CD4-positive, CD25-positive, alpha-beta regulatory T cell (primary cell): ENCODE measurements around the gene CLINT1. TPM values are rescaled to one million over a fixed set of nuclear protein-coding genes. Genes with fewer than 3 reads are reported as not detected.

Source experiments
- ATAC-seq, 2 donors: fragments of 150-1000 bp; cut with Tn5 transposase; one replicate each; pipeline ENCODE4 v1.10.0; 2021; ENCODE audit warnings: low read depth in 2 of 2, moderate number of reproducible peaks in 2 of 2, moderate library complexity in 1 of 2
- DNase-seq, 3 donors: peaks; one replicate each; pipeline versions ENCODE4 v3.0.0 to v3.0.0-alpha.2; 2012 to 2022; ENCODE audit warnings: mixed read lengths in 1 of 3
- H3K27ac ChIP-seq: one replicate; pipeline ENCODE4 v1.7.0; 2013; ENCODE audit warnings: mild to moderate bottlenecking, low read length; ENCODE audit not compliant: insufficient read depth, poor library complexity, severe bottlenecking
- H3K27me3 ChIP-seq: one replicate; pipeline ENCODE4 v1.7.0; 2013; ENCODE audit warnings: low read length; ENCODE audit not compliant: control insufficient read depth, insufficient read depth
- H3K36me3 ChIP-seq: one replicate; pipeline ENCODE4 v1.7.0; 2013; ENCODE audit warnings: mild to moderate bottlenecking, low read length, moderate library complexity; ENCODE audit not compliant: control insufficient read depth, insufficient read depth
- H3K4me1 ChIP-seq: 2 replicates; pipeline ENCODE4 v1.7.0; 2013; ENCODE audit warnings: mild to moderate bottlenecking, low read length; ENCODE audit not compliant: insufficient read depth, control insufficient read depth, poor library complexity, severe bottlenecking
- H3K4me3 ChIP-seq: one replicate; pipeline ENCODE4 v1.7.0; 2013; ENCODE audit warnings: low read depth, mild to moderate bottlenecking, low read length, moderate library complexity
- H3K9me3 ChIP-seq, 2 experiments: 1 replicate in 1 of 2; 2 replicates in 1 of 2; pipeline ENCODE4 v1.7.0; 2013; ENCODE audit warnings: low read length in 2 of 2, mild to moderate bottlenecking in 1 of 2, moderate library complexity in 1 of 2; ENCODE audit not compliant: control insufficient read depth in 2 of 2
- H3K27ac Mint-ChIP-seq, 3 donors: one replicate each; pipeline ENCODE4 v1.8.0; 2020 to 2022; ENCODE audit warnings: mild to moderate bottlenecking in 3 of 3, mixed read lengths in 3 of 3, moderate library complexity in 2 of 3
- H3K27me3 Mint-ChIP-seq: one replicate; pipeline ENCODE4 v1.8.0; 2022; ENCODE audit warnings: mild to moderate bottlenecking, mixed read lengths
- H3K36me3 Mint-ChIP-seq: one replicate; pipeline ENCODE4 v1.8.0; 2020; ENCODE audit warnings: mixed read lengths
- H3K4me1 Mint-ChIP-seq, 4 donors: one replicate each; pipeline ENCODE4 v1.8.0; 2020 to 2022; ENCODE audit warnings: mixed read lengths in 4 of 4, mild to moderate bottlenecking in 1 of 4
- H3K4me3 Mint-ChIP-seq, 4 donors: one replicate each; pipeline ENCODE4 v1.8.0; 2020 to 2022; ENCODE audit warnings: mild to moderate bottlenecking in 4 of 4, mixed read lengths in 4 of 4, moderate library complexity in 3 of 4
- H3K9me3 Mint-ChIP-seq, 7 donors: one replicate each; pipeline ENCODE4 v1.8.0; 2020 to 2022; ENCODE audit warnings: mixed read lengths in 7 of 7, mild to moderate bottlenecking in 3 of 7, moderate library complexity in 2 of 7
- polyA plus RNA-seq, 4 donors: library from polyadenylated mRNA; unstranded; fragments of 300-500 nt; fragmentation: Illumina TruSeq; gene quantifications; one replicate each; pipeline ENCODE4 v1.2.3, GENCODE V29; 2021
- total RNA-seq: library from RNA; stranded (reverse); gene quantifications from one replicate; pipeline ENCODE4 v1.2.3, GENCODE V29; 2022

Gene CLINT1
- total and polyA plus RNA-seq, 5 donors from 2014 or later: 93.2 to 126 (median 111) TPM

- H3K36me3 Mint-ChIP-seq: peaks cover 10% of the 10 kb centered on the region
- DNase-seq: no peak
- Histone ChIP-seq H3K4me3 (no peak overlapping the region), H3K36me3 (no peaks in the 10 kb centered on the region), H3K9me3 (no peaks in the 10 kb centered on the region), H3K4me1 (peaks cover 19% of the 10 kb centered on the region), H3K27me3 (no peaks in the 10 kb centered on the region), H3K27ac (no peak overlapping the region)
- H3K27me3 Mint-ChIP-seq: no peaks in the 10 kb centered on the region
- no peak overlapping the region for H3K27ac Mint-ChIP-seq
- peaks cover 37 to 73% (median 52%) of the 10 kb centered on the region in 4 donors for H3K4me1 Mint-ChIP-seq
- ATAC-seq: no peak
- H3K9me3 Mint-ChIP-seq: peaks cover 0 to 3% (median 0%) of the 10 kb centered on the region in 7 donors
- no peak overlapping the region for H3K4me3 Mint-ChIP-seq
Measured at GRCh38 chr5:157823655-157824054, 35.3 kb downstream of the CLINT1 start.

- Mint-ChIP-seq H3K27me3 (no peaks in the 10 kb centered on the region), H3K4me1 (peaks cover 30 to 64% (median 45%) of the 10 kb centered on the region in 4 donors), H3K36me3 (peaks cover 19% of the 10 kb centered on the region), H3K4me3 (peak overlapping the region in 1 of 4 donors; percentile 25), H3K27ac (peak overlapping the region; percentile 53 to 96 (median 77)), H3K9me3 (peaks cover 0 to 3% (median 0%) of the 10 kb centered on the region in 7 donors)
- no peak for ATAC-seq
- no peaks in the 10 kb centered on the region for H3K36me3 ChIP-seq
- H3K27ac ChIP-seq: no peak overlapping the region
- H3K4me1 ChIP-seq: peaks cover 8% of the 10 kb centered on the region
- H3K4me3 ChIP-seq: no peak overlapping the region
- no peaks in the 10 kb centered on the region for H3K9me3 ChIP-seq
- H3K27me3 ChIP-seq: no peaks in the 10 kb centered on the region
- DNase-seq: peak in 1 of 3 donors; percentile 17
Measured at GRCh38 chr5:157821822-157822622, 36.9 kb downstream of the CLINT1 start.

GRCh38 chr5:157821405-157821804, 37.5 kb downstream of the CLINT1 start:
- no peaks in the 10 kb centered on the region for H3K27me3 Mint-ChIP-seq
- H3K4me1 Mint-ChIP-seq: peaks cover 32 to 61% (median 48%) of the 10 kb centered on the region in 4 donors

GRCh38 chr5:157820593-157821252, 38.2 kb downstream of the CLINT1 start:
- no peaks in the 10 kb centered on the region for H3K27me3 ChIP-seq
- Mint-ChIP-seq H3K4me1 (peaks cover 28 to 55% (median 44%) of the 10 kb centered on the region in 4 donors), H3K36me3 (peaks cover 20% of the 10 kb centered on the region), H3K9me3 (peaks cover 0 to 3% (median 0%) of the 10 kb centered on the region in 7 donors), H3K4me3 (no peak overlapping the region), H3K27ac (peak overlapping the region in 2 of 3 donors; percentile 56 to 82), H3K27me3 (no peaks in the 10 kb centered on the region)
- H3K9me3 ChIP-seq: no peaks in the 10 kb centered on the region
- H3K36me3 ChIP-seq: peaks cover 5% of the 10 kb centered on the region
- H3K4me3 ChIP-seq: no peak overlapping the region
- ATAC-seq: peak in 1 of 2 donors; percentile 52
- DNase-seq: peak in 2 of 3 donors; percentile 29 to 69
- no peak overlapping the region for H3K27ac ChIP-seq
- H3K4me1 ChIP-seq: peaks cover 8% of the 10 kb centered on the region

More at GRCh38 chr5:157821405-157821804, 37.5 kb downstream of the CLINT1 start:
- Histone ChIP-seq H3K36me3 (peaks cover 2% of the 10 kb centered on the region), H3K4me3 (no peak overlapping the region), H3K27me3 (no peaks in the 10 kb centered on the region), H3K9me3 (no peaks in the 10 kb centered on the region), H3K27ac (no peak overlapping the region), H3K4me1 (peaks cover 8% of the 10 kb centered on the region)
- Mint-ChIP-seq H3K27ac (peak overlapping the region; percentile 53 to 96 (median 77)), H3K9me3 (peaks cover 0 to 3% (median 0%) of the 10 kb centered on the region in 7 donors), H3K36me3 (peaks cover 20% of the 10 kb centered on the region), H3K4me3 (peak overlapping the region in 2 of 4 donors; percentile 25 to 55)
- ATAC-seq (no peak), DNase-seq (no peak)

GRCh38 chr5:157819502-157820115, 39.3 kb downstream of the CLINT1 start:
- Mint-ChIP-seq H3K36me3 (peaks cover 20% of the 10 kb centered on the region), H3K4me1 (peaks cover 28 to 46% (median 37%) of the 10 kb centered on the region in 4 donors), H3K4me3 (peak overlapping the region in 1 of 4 donors; percentile 34), H3K9me3 (peaks cover 0 to 3% (median 0%) of the 10 kb centered on the region in 7 donors), H3K27me3 (no peaks in the 10 kb centered on the region), H3K27ac (peak overlapping the region in 2 of 3 donors; percentile 31 to 82)
- ATAC-seq: no peak
- no peaks in the 10 kb centered on the region for H3K9me3 ChIP-seq
- no peak overlapping the region for H3K4me3 ChIP-seq
- no peak overlapping the region for H3K27ac ChIP-seq
- no peaks in the 10 kb centered on the region for H3K27me3 ChIP-seq
- H3K4me1 ChIP-seq: peaks cover 8% of the 10 kb centered on the region
- no peak for DNase-seq
- peaks cover 14% of the 10 kb centered on the region for H3K36me3 ChIP-seq

GRCh38 chr5:157818368-157818767, 40.6 kb downstream of the CLINT1 start:
- H3K27ac Mint-ChIP-seq: no peak overlapping the region

GRCh38 chr5:157817928-157818327, 41.0 kb downstream of the CLINT1 start:
- Histone ChIP-seq H3K4me1 (peaks cover 4% of the 10 kb centered on the region), H3K27me3 (no peaks in the 10 kb centered on the region), H3K4me3 (no peak overlapping the region), H3K27ac (no peak overlapping the region), H3K9me3 (no peaks in the 10 kb centered on the region), H3K36me3 (peaks cover 30% of the 10 kb centered on the region)
- peaks cover 26% of the 10 kb centered on the region for H3K36me3 Mint-ChIP-seq
- no peak for DNase-seq
- no peaks in the 10 kb centered on the region for H3K27me3 Mint-ChIP-seq
- H3K9me3 Mint-ChIP-seq: peaks cover 0 to 3% (median 0%) of the 10 kb centered on the region in 7 donors
- H3K4me1 Mint-ChIP-seq: peaks cover 21 to 38% (median 31%) of the 10 kb centered on the region in 4 donors
- no peak overlapping the region for H3K4me3 Mint-ChIP-seq
- H3K27ac Mint-ChIP-seq: no peak overlapping the region
- ATAC-seq: no peak

More at GRCh38 chr5:157818368-157818767, 40.6 kb downstream of the CLINT1 start:
- Histone ChIP-seq H3K9me3 (no peaks in the 10 kb centered on the region), H3K27ac (no peak overlapping the region), H3K36me3 (peaks cover 26% of the 10 kb centered on the region), H3K4me3 (no peak overlapping the region), H3K4me1 (peaks cover 4% of the 10 kb centered on the region), H3K27me3 (no peaks in the 10 kb centered on the region)
- no peak for DNase-seq
- Mint-ChIP-seq H3K36me3 (peaks cover 26% of the 10 kb centered on the region), H3K27me3 (no peaks in the 10 kb centered on the region), H3K4me1 (peaks cover 22 to 38% (median 32%) of the 10 kb centered on the region in 4 donors), H3K4me3 (no peak overlapping the region), H3K9me3 (peaks cover 0 to 3% (median 0%) of the 10 kb centered on the region in 7 donors)
- ATAC-seq: no peak
